Measurements from ENCODE around the gene ADGRE2. TPM values are rescaled to one million over a fixed set of nuclear protein-coding genes. Genes with fewer than 3 reads are reported as not detected.
"Not testable (repeated sequence)": the region's sequence is repeated elsewhere in the genome, so short reads cannot be mapped to it uniquely, and the experiment has no call there.

The ADGRE2 gene
- total and polyA plus RNA-seq, 7 experiments from 2014 or later = 0.07 to 66.6 (median 0.62) TPM

DNA sequence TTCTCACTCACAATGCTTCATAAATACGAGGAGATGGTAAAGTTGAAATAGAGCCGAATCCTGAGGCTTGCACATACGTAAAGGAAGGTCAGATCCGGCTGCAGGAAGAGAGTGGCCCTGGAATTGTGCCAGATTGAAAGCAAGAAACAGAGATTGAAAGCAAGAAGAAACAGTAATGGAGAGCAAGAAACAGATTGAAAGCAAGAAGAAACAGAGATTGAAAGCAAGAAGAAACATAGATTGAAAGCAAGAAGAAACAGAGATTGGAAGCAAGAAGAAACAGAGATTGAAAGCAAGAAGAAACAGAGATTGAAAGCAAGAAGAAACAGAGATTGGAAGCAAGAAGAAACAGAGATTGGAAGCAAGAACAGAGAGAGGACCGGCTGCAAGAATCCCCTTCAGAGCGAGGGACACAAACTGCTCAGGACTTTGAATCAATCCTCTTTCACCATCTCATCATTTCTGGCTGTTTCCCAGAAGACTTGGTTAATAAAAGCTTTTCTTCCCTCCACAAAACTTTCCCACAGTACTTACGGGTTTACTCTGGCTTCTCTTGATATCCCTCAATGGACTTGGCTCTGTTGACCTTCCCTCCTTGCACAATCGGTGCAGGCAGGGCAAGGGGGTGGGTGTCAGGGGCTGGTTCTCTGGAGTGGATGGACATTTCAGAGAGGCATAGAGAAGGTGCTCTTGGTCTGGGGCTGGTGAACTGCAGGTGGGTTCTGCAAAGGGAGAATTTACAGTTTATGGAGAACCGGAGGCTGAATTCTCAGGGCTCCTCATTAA, 31.1 kb upstream of the ADGRE2 start:
- H3K36me3 ChIP-seq (ENCODE audit: control insufficient read depth in 2 of 3, insufficient read depth in 3 of 3, low read length in 3 of 3) = no peaks in the 10 kb centered on the region
- POLR2A ChIA-PET = no interaction called here
- H3K36me3 Mint-ChIP-seq = no peaks in the 10 kb centered on the region

DNA sequence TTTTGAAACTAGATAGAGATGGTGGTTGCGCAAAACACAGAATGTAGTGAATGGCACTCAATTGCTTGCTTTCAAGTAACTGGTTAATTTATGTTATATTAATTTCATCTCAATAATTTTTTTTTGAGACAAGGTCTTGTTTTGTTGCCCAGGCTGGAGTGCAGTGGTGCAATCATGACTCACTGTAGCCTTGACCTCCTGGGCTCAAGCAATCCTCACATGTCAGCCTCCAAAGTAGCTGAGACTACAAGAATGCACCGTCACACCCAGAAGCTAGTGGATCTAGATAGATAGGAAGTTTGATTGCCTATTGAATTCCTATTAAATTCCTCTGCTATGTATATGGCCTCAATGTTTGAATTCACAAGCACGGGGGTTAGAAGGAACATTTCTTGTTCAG, 26.4 kb upstream of the ADGRE2 start:
- H3K9me3 ChIP-seq (ENCODE audit: control insufficient read depth in 2 of 3, low read length in 3 of 3) = no peaks in the 10 kb centered on the region
- H3K4me3 ChIP-seq (ENCODE audit: low read length) = no peak overlapping the region
- ChIA-PET POLR2A (no interaction called here), CTCF (no interaction called here)
- H3K27me3 ChIP-seq (ENCODE audit: control insufficient read depth in 2 of 2, insufficient read depth in 2 of 2, low read length in 2 of 2) = no peaks in the 10 kb centered on the region
- Mint-ChIP-seq H3K4me1 (peaks cover 0 to 5% (median 2%) of the 10 kb centered on the region in 7 donors), H3K27me3 (peaks cover 0 to 32% (median 16%) of the 10 kb centered on the region in 5 donors), H3K9me3 (no peaks in the 10 kb centered on the region), H3K36me3 (no peaks in the 10 kb centered on the region), H3K4me3 (no peak overlapping the region), H3K27ac (no peak overlapping the region)
- DNase-seq (no peak), ATAC-seq (no peak)
- no peak overlapping the region for H3K27ac ChIP-seq (ENCODE audit: low read depth, low read length)
- H3K4me1 ChIP-seq (ENCODE audit: control insufficient read depth in 2 of 2, insufficient read depth in 2 of 2, low read length in 2 of 2) = no peaks in the 10 kb centered on the region
- intact Hi-C loops (cut with micrococcal nuclease) = no loop called here
- H3K36me3 ChIP-seq (ENCODE audit: control insufficient read depth in 2 of 3, insufficient read depth in 3 of 3, low read length in 3 of 3) = no peaks in the 10 kb centered on the region

More for the DNA sequence above, 31.1 kb upstream of the ADGRE2 start:
- Histone ChIP-seq H3K27me3 (ENCODE audit: control insufficient read depth in 2 of 2, insufficient read depth in 2 of 2, low read length in 2 of 2) (no peaks in the 10 kb centered on the region), H3K27ac (ENCODE audit: low read depth, low read length) (no peak overlapping the region), H3K4me3 (ENCODE audit: low read length) (no peak overlapping the region), H3K9me3 (ENCODE audit: control insufficient read depth in 2 of 3, low read length in 3 of 3) (no peaks in the 10 kb centered on the region), H3K4me1 (ENCODE audit: control insufficient read depth in 2 of 2, insufficient read depth in 2 of 2, low read length in 2 of 2) (no peaks in the 10 kb centered on the region)
- ATAC-seq (no peak), DNase-seq (no peak)
- no peak overlapping the region for H3K4me3 Mint-ChIP-seq
- CTCF ChIA-PET = no interaction called here
- H3K9me3 Mint-ChIP-seq = no peaks in the 10 kb centered on the region
- intact Hi-C loops (cut with micrococcal nuclease) = no loop called here
- H3K27me3 Mint-ChIP-seq = peaks cover 0 to 13% (median 7%) of the 10 kb centered on the region in 5 donors
- peaks cover 0 to 5% (median 4%) of the 10 kb centered on the region in 7 donors for H3K4me1 Mint-ChIP-seq
- no peak overlapping the region for H3K27ac Mint-ChIP-seq

DNA sequence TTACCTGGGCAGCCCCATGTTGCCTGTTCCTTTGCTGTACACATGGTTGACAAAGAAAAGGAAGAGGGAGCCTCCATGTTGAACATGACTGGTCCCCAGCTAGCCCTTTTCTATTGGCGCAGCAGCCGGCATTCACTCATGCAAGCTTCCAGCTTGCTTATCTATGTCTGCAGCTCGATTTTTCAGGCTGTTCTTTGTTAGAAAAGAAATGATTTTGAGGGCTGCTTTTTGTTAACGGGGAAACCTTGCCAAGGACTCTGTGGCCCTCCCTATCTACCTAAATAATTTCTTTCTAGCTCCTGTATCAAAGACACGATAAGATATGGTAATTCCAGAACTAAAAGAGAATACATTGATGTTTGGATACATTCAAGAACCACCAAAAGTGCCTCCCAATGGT, 20.4 kb upstream of the ADGRE2 start:
- Mint-ChIP-seq H3K4me3 (no peak overlapping the region), H3K4me1 (peaks cover 0 to 3% (median 0%) of the 10 kb centered on the region in 7 donors), H3K9me3 (peaks cover 0 to 2% (median 0%) of the 10 kb centered on the region in 11 donors), H3K36me3 (no peaks in the 10 kb centered on the region), H3K27me3 (peaks cover 3 to 42% (median 26%) of the 10 kb centered on the region in 5 donors), H3K27ac (no peak overlapping the region)
- Histone ChIP-seq H3K27ac (ENCODE audit: low read depth, low read length) (no peak overlapping the region), H3K4me1 (ENCODE audit: control insufficient read depth in 2 of 2, insufficient read depth in 2 of 2, low read length in 2 of 2) (no peaks in the 10 kb centered on the region), H3K36me3 (ENCODE audit: control insufficient read depth in 2 of 3, insufficient read depth in 3 of 3, low read length in 3 of 3) (no peaks in the 10 kb centered on the region), H3K4me3 (ENCODE audit: low read length) (no peak overlapping the region), H3K9me3 (ENCODE audit: control insufficient read depth in 2 of 3, low read length in 3 of 3) (no peaks in the 10 kb centered on the region), H3K27me3 (ENCODE audit: control insufficient read depth in 2 of 2, insufficient read depth in 2 of 2, low read length in 2 of 2) (no peaks in the 10 kb centered on the region)
- no peak for ATAC-seq
- DNase-seq = no peak
- intact Hi-C loops (cut with micrococcal nuclease) = no loop called here
- POLR2A ChIA-PET = no interaction called here
- CTCF ChIA-PET = no interaction called here

DNA sequence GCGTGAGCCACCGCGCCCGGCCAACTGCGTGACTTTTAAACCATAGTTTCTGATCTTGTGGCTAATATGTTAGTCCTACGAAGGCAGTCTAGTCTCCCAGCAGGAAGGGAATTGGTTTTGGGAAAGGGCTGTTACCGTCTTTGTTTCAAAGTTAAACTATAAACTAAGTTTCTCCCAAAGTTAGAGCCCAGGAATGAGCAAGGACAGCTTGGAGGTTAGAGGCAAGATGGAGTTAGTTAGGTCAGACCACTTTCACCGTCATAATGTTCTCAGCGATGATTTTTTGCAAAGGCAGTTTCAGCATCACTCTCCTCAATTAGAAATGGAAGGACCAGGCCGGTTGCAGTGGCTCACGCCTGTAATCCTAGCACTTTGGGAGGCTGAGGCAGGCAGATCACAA, 17.7 kb upstream of the ADGRE2 start:
- Mint-ChIP-seq H3K9me3 (peaks cover 0 to 2% (median 0%) of the 10 kb centered on the region in 11 donors), H3K4me1 (peaks cover 0 to 3% (median 0%) of the 10 kb centered on the region in 7 donors), H3K27me3 (peaks cover 8 to 43% (median 21%) of the 10 kb centered on the region in 5 donors), H3K4me3 (no peak overlapping the region), H3K27ac (no peak overlapping the region), H3K36me3 (no peaks in the 10 kb centered on the region)
- no peaks in the 10 kb centered on the region for H3K4me1 ChIP-seq (ENCODE audit: control insufficient read depth in 2 of 2, insufficient read depth in 2 of 2, low read length in 2 of 2)
- H3K4me3 ChIP-seq (ENCODE audit: low read length) = no peak overlapping the region
- no peaks in the 10 kb centered on the region for H3K27me3 ChIP-seq (ENCODE audit: control insufficient read depth in 2 of 2, insufficient read depth in 2 of 2, low read length in 2 of 2)
- intact Hi-C loops (cut with micrococcal nuclease) = no loop called here
- H3K9me3 ChIP-seq (ENCODE audit: control insufficient read depth in 2 of 3, low read length in 3 of 3) = no peaks in the 10 kb centered on the region
- no peak overlapping the region for H3K27ac ChIP-seq (ENCODE audit: low read depth, low read length)
- DNase-seq (no peak), ATAC-seq (no peak)
- CTCF ChIA-PET = no interaction called here
- POLR2A ChIA-PET = no interaction called here
- no peaks in the 10 kb centered on the region for H3K36me3 ChIP-seq (ENCODE audit: control insufficient read depth in 2 of 3, insufficient read depth in 3 of 3, low read length in 3 of 3)

DNA sequence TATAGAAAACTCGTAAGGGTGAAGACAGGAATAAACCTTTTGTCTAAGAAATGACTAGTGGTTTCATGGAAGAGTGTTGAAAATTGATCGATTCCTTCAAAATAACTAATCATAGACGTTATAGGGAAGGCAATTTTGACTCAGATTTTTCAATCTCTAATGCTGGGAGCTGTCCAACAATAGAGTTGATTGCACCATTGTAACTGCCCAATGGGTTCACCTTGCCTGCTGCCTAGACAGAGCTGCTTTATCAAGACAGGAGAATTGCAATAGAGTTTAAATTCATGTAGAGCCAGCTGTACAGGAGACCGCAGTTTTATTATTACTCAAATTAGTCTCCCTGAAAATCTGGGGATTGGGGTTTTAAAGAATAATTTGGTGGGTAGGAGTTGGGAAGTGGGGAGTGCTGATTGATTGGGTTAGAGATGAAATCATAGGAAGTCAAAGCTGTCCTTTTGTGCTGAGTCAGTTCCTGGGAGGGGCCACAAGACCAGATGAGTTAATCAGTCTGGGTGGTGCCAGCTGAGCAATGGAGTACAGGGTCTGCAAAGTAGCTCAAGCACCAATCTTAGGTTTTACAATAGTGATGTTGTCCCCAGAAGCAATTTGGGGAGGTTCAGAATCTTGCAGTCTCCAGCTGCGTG, 16.8 kb upstream of the ADGRE2 start:
- H3K4me1 ChIP-seq (ENCODE audit: control insufficient read depth in 2 of 2, insufficient read depth in 2 of 2, low read length in 2 of 2) = no peaks in the 10 kb centered on the region
- H3K9me3 ChIP-seq (ENCODE audit: control insufficient read depth in 2 of 3, low read length in 3 of 3) = no peaks in the 10 kb centered on the region
- intact Hi-C loops (cut with micrococcal nuclease) = no loop called here
- peaks cover 0 to 2% (median 0%) of the 10 kb centered on the region in 11 donors for H3K9me3 Mint-ChIP-seq
- H3K36me3 Mint-ChIP-seq = no peaks in the 10 kb centered on the region
- no peak overlapping the region for H3K27ac ChIP-seq (ENCODE audit: low read depth, low read length)
- no peak overlapping the region for H3K4me3 ChIP-seq (ENCODE audit: low read length)
- CTCF ChIA-PET = no interaction called here
- peaks cover 8 to 39% (median 19%) of the 10 kb centered on the region in 5 donors for H3K27me3 Mint-ChIP-seq
- POLR2A ChIA-PET = no interaction called here
- no peak overlapping the region for H3K4me3 Mint-ChIP-seq
- H3K4me1 Mint-ChIP-seq = peaks cover 0 to 3% (median 0%) of the 10 kb centered on the region in 7 donors
- H3K36me3 ChIP-seq (ENCODE audit: control insufficient read depth in 2 of 3, insufficient read depth in 3 of 3, low read length in 3 of 3) = no peaks in the 10 kb centered on the region
- no peak overlapping the region for H3K27ac Mint-ChIP-seq
- peak; percentile 51 for ATAC-seq
- no peak for DNase-seq
- no peaks in the 10 kb centered on the region for H3K27me3 ChIP-seq (ENCODE audit: control insufficient read depth in 2 of 2, insufficient read depth in 2 of 2, low read length in 2 of 2)

DNA sequence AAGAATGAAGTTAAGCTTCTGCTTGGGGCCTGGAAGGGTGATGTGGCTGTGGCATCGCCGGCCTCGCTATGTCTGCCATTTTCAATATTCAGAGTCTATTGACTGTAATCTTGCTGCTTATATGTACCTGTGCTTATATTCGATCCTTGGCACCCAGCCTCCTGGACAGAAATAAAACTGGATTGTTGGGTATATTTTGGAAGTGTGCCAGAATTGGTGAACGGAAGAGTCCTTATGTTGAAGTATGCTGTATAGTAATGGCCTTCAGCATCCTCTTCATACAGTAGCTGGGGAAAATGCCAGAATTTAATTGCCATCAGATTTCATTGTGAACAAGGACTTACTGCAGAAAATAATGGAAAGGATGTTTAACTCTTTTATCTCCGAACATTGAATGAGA, 13.9 kb upstream of the ADGRE2 start:
- H3K9me3 ChIP-seq (ENCODE audit: control insufficient read depth in 2 of 3, low read length in 3 of 3); H3K4me3 Mint-ChIP-seq; H3K27ac Mint-ChIP-seq; H3K4me3 ChIP-seq (ENCODE audit: low read length); H3K27ac ChIP-seq (ENCODE audit: low read depth, low read length); H3K36me3 ChIP-seq (ENCODE audit: control insufficient read depth in 2 of 3, insufficient read depth in 3 of 3, low read length in 3 of 3); ATAC-seq; DNase-seq; H3K4me1 ChIP-seq (ENCODE audit: control insufficient read depth in 2 of 2, insufficient read depth in 2 of 2, low read length in 2 of 2); H3K27me3 ChIP-seq (ENCODE audit: control insufficient read depth in 2 of 2, insufficient read depth in 2 of 2, low read length in 2 of 2); POLR2A ChIA-PET; H3K36me3 Mint-ChIP-seq; CTCF ChIA-PET; intact Hi-C loops (cut with micrococcal nuclease): not testable (repeated sequence)
- Mint-ChIP-seq H3K4me1 (peaks cover 0 to 10% (median 3%) of the 10 kb centered on the region in 7 donors), H3K27me3 (peaks cover 6 to 28% (median 12%) of the 10 kb centered on the region in 5 donors), H3K9me3 (peaks cover 0 to 13% (median 3%) of the 10 kb centered on the region in 11 donors)

Measured in naive thymus-derived CD4-positive, alpha-beta T cell (primary cell).